GM13976 (cell line): ENCODE measurements around the gene TBPL2.

Experiments
- DNase-seq: peaks from one replicate; pipeline ENCODE4 v3.0.0; 2012; ENCODE audit warnings: low spot score
- in situ Hi-C: fragments of 300-500 bp; cut with MboI; formaldehyde crosslinking; loops from one replicate; pipeline ENCODE4 v1.12.0; 2022; ENCODE audit warnings: low sequenced_read_pairs, mixed read lengths, inconsistent platforms; ENCODE audit not compliant: unreplicated experiment
- TF ChIP-seq, protein P1 (sequence below): IDR thresholded peaks from 2 replicates; pipeline ENCODE4 v1.5.1; 2012; ENCODE audit warnings: borderline replicate concordance, mild to moderate bottlenecking; ENCODE audit not compliant: insufficient read depth; ENCODE audit errors: extremely low read depth, missing control alignments, control extremely low read depth

The TBPL2 gene

DNA sequence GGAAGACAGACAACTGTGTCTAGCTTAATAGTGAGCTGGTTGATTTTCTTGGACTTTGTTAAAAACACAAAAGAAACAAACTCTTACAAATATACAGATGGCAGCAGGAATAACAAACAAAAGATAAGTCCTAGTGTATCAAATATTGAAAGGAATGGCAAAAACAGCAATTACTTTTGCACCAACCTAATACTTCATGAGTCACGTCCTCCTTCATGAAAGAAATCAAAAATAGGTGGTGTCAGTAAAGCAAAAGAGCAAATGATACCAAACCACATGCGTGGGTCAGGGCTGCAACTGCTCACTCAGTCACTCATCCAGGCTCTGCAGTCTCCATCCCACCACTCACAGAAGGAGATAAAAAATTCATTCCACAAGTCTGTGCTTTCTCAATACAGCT, 40.6 kb downstream of the TBPL2 start:
- TF ChIP-seq, protein P1, sequence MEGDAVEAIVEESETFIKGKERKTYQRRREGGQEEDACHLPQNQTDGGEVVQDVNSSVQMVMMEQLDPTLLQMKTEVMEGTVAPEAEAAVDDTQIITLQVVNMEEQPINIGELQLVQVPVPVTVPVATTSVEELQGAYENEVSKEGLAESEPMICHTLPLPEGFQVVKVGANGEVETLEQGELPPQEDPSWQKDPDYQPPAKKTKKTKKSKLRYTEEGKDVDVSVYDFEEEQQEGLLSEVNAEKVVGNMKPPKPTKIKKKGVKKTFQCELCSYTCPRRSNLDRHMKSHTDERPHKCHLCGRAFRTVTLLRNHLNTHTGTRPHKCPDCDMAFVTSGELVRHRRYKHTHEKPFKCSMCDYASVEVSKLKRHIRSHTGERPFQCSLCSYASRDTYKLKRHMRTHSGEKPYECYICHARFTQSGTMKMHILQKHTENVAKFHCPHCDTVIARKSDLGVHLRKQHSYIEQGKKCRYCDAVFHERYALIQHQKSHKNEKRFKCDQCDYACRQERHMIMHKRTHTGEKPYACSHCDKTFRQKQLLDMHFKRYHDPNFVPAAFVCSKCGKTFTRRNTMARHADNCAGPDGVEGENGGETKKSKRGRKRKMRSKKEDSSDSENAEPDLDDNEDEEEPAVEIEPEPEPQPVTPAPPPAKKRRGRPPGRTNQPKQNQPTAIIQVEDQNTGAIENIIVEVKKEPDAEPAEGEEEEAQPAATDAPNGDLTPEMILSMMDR, result no peak
- in situ Hi-C loops, result no loop called here
- no peak for DNase-seq

DNA sequence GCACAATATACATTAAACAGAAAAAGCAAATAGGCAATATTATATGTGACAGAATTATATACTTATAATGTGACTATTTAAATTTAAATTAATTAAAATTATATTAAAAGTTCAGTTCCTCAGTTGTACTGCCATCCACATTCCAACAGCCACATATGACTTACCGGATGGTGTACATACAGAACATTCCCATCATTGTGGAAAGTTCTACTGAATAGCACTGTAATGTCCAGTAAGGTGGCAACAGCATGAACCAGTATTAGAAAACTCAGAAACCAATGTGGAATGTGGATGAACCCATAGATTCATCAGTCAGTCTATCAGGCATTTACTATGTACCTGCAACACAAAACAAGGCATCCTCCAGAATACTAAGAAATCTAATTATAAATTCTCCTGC, 41.2 kb downstream of the TBPL2 start:
- DNase-seq, result no peak
- TF ChIP-seq, protein P1, result no peak
- in situ Hi-C loops, result no loop called here

DNA sequence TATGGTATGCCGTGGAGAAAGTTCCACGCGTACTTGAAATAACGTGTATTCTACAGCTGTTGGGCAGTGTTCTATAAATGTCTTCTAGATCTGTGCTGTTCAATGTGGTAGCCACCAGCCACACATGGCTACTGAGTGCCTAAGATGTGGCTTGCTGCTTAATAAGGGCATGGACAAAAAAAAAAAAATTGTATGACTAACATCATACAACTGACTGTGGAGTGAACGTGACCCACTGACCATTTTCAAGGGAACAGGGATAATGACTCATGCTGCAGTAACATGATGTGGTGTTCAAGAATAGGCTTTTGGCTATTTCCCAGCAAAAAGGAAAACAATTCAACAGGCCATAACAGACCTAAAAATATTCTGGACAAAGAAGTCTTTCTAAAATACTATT, 41.7 kb downstream of the TBPL2 start:
- in situ Hi-C loops, result no loop called here
- no peak for DNase-seq
- TF ChIP-seq, protein P1, result no peak

DNA sequence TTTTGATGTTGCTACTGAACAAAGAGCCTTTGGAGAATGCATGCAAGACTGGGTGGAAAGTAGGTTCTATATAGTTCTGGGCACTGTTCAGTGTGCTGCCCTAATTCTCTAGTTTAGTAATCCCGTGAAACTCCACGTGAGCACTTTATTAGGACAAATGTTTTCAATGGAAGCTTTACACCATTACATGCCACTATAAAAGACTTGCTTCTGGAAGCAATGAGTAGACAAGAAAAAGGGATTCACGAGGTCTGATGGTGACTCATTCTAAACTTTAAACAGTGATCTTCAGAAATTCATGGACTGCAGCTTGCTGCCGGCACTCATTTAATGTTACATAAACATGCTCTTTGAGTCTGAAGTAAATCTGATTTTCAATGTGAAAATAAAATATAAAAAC, 51.1 kb downstream of the TBPL2 start:
- in situ Hi-C loops, result no loop called here
- DNase-seq, result no peak

DNA sequence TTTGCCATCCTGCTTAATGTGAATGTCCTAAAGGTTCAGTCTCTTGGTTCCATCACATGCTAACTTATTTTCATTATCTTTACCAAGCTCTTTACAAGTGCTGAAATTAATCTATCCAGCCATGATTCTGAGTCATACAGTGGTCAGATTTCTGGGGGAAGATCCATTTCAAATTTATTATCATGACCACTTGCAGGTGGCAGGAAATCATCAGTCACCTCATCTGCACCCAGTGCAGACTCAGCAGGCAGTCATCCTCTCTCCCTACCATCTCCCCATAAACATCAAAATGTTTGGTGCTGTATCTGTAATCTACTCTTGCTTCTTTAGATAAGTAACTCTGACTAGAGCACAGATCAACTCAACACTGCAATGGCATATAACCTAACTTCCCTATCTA, 52.3 kb downstream of the TBPL2 start:
- DNase-seq, result no peak

More for the DNA sequence above, 51.1 kb downstream of the TBPL2 start:
- TF ChIP-seq, protein P1, result no peak

DNA sequence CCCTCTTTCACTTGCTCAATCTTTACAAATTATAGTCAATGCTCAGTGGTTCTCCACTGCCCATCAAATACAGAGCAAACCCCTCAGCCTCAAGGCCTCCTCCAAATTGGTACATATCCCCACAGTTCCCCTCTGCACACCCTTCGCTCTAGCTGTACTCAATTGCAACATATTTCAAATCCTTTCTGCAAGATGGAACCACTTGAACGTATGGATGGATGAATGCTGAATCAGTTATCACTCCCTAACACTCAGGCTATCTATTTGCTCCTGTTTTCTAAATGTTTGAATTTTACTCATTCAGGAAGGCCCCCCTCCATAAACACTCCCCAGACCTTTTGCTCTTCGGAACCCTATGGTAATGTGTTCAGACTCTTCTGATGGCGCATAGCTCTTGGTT, 53.3 kb downstream of the TBPL2 start:
- DNase-seq, result no peak
- in situ Hi-C loops, result no loop called here
- TF ChIP-seq, protein P1, result no peak

More for the DNA sequence above, 52.3 kb downstream of the TBPL2 start:
- TF ChIP-seq, protein P1, result no peak
- in situ Hi-C loops, result no loop called here

DNA sequence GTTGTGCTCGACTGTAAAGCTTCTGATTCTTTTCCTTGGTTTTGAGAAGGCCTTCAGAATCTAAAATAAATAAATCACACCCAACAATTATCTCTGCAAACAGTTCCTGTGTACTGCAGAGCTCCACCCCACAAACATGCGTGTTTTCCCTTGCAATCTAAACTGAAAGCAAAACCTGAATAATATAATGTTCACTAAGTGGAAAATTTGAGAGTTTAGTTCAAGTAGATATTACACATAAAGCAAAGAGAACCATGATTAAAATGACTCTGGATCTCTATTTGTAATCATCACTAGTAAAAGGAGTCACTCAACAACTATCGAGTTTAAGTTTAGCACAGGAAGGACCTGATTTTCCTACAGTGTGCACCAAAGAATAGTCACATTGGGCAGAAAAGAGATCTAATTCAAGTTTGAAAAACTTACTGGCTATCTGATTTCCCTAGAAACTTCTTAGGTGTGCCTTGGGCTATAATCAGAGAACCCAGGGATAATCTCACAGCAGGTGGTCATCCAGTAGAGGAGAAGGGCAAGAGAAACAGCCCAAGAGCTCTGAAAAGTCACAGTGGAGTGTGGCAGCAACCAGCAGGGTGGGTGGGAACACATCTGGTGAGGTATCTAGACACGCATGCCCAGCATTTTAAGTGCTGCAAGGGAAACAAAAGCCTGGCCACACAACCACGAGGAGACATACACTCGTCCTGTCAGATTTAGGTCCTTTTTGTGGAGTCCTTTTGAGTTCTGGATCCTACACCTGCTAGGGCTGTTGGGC, 54.2 kb downstream of the TBPL2 start:
- in situ Hi-C loops, result no loop called here
- TF ChIP-seq, protein P1, result no peak
- DNase-seq, result no peak
